HEK293 (cell line): ENCODE results near the gene C21orf58.

Source experiments
- CTCF ChIA-PET: fragments of 350-600 bp; formaldehyde crosslinking; extraction: SDS; loops from one replicate; lab custom pipeline; 2021; ENCODE audit warnings: antibody characterized with exemption; lab: Yijun Ruan, JAX
- POLR2A ChIA-PET: fragments of 300-600 bp; formaldehyde crosslinking; extraction: SDS; loops from one replicate; lab custom pipeline; 2020; ENCODE audit warnings: antibody characterized with exemption, inconsistent platforms; lab: Yijun Ruan, JAX
- H3K27ac ChIP-seq: fragments of 200-500 bp; sonication (Bioruptor generic); 2 replicates; pipeline ENCODE4 v1.5.1; 2014; ENCODE audit warnings: low read depth, low read length, control low read depth, inconsistent platforms; ENCODE audit errors: extremely low read depth
- H3K36me3 ChIP-seq, 2 experiments: fragments of 200-500 bp in 1 of 2; sonication (Bioruptor generic) in 1 of 2; 1 replicate in 1 of 2; 2 replicates in 1 of 2; pipeline ENCODE4 v1.5.1; 2014 to 2017; ENCODE audit warnings: inconsistent platforms in 2 of 2, low read length in 2 of 2; ENCODE audit not compliant: control insufficient read depth in 2 of 2, insufficient read depth in 1 of 2
- H3K4me1 ChIP-seq: fragments of 200-500 bp; sonication (Bioruptor generic); 2 replicates; pipeline ENCODE4 v1.5.1; 2014; ENCODE audit warnings: mild to moderate bottlenecking, low read length, inconsistent platforms; ENCODE audit not compliant: control insufficient read depth, insufficient read depth
- H3K4me3 ChIP-seq: 2 replicates; pipeline ENCODE4 v1.5.1; 2011; ENCODE audit warnings: low read depth, mild to moderate bottlenecking, control low read depth, low read length, moderate library complexity
- H3K9me3 ChIP-seq: fragments of 200-500 bp; sonication (Bioruptor generic); 2 replicates; pipeline ENCODE4 v1.5.1; 2014; ENCODE audit warnings: low read depth, low read length, inconsistent platforms; ENCODE audit not compliant: control insufficient read depth, insufficient read depth
- HOXD13 ChIP-seq: sonication (generic); formaldehyde crosslinking; IDR thresholded peaks from 2 replicates; pipeline ENCODE4 v1.8.0; 2022; ENCODE audit warnings: missing genetic modification reagents, borderline replicate concordance
- OVOL3 ChIP-seq: fragments of 450-650 bp; formaldehyde crosslinking; IDR thresholded peaks from 2 replicates; pipeline ENCODE4 v1.5.1; 2016; ENCODE audit warnings: missing biosample characterization, missing genetic modification characterization
- REPIN1 ChIP-seq: fragments of 450-650 bp; formaldehyde crosslinking; IDR thresholded peaks from 2 replicates; pipeline ENCODE4 v1.5.1; 2017; ENCODE audit warnings: missing biosample characterization, missing genetic modification characterization, low read depth
- WT1 ChIP-seq: fragments of 450-650 bp; formaldehyde crosslinking; IDR thresholded peaks from 2 replicates; pipeline ENCODE4 v1.5.1; 2016; ENCODE audit warnings: missing biosample characterization, missing genetic modification characterization
- ZBTB21 ChIP-seq: fragments of 450-650 bp; formaldehyde crosslinking; IDR thresholded peaks from 2 replicates; pipeline ENCODE4 v1.5.1; 2017; ENCODE audit warnings: missing biosample characterization, missing genetic modification characterization
- ZEB2 ChIP-seq: fragments of 450-650 bp; formaldehyde crosslinking; IDR thresholded peaks from 2 replicates; pipeline ENCODE4 v1.5.1; 2016; ENCODE audit warnings: missing biosample characterization, missing genetic modification characterization
- ZFHX2 ChIP-seq: fragments of 450-650 bp; formaldehyde crosslinking; conservative IDR thresholded peaks from 2 replicates; pipeline ENCODE4 v1.5.1; 2016; ENCODE audit warnings: missing biosample characterization, missing genetic modification characterization
- ZFP37 ChIP-seq: fragments of 450-650 bp; formaldehyde crosslinking; IDR thresholded peaks from 2 replicates; pipeline ENCODE4 v1.5.1; 2016; ENCODE audit warnings: missing biosample characterization, missing genetic modification characterization
- ZNF132 ChIP-seq: fragments of 450-650 bp; formaldehyde crosslinking; IDR thresholded peaks from 2 replicates; pipeline ENCODE4 v1.5.1; 2017; ENCODE audit warnings: missing biosample characterization, missing genetic modification characterization, borderline replicate concordance
- ZNF292 ChIP-seq: fragments of 450-650 bp; formaldehyde crosslinking; IDR thresholded peaks from 2 replicates; pipeline ENCODE4 v1.5.1; 2016; ENCODE audit warnings: low read depth, missing biosample characterization, missing genetic modification characterization, borderline replicate concordance
- ZNF366 ChIP-seq: fragments of 450-650 bp; formaldehyde crosslinking; conservative IDR thresholded peaks from 2 replicates; pipeline ENCODE4 v1.5.1; 2016; ENCODE audit warnings: missing biosample characterization, missing genetic modification characterization
- ZNF518A ChIP-seq: fragments of 450-650 bp; formaldehyde crosslinking; conservative IDR thresholded peaks from 2 replicates; pipeline ENCODE4 v1.5.1; 2016; ENCODE audit warnings: low read depth, missing biosample characterization, missing genetic modification characterization
- ZNF558 ChIP-seq: fragments of 450-650 bp; formaldehyde crosslinking; IDR thresholded peaks from 2 replicates; pipeline ENCODE4 v1.5.1; 2016; ENCODE audit warnings: missing biosample characterization, missing genetic modification characterization
- ZNF560 ChIP-seq: fragments of 450-650 bp; formaldehyde crosslinking; IDR thresholded peaks from 2 replicates; pipeline ENCODE4 v1.5.1; 2017; ENCODE audit warnings: missing biosample characterization, missing genetic modification characterization, borderline replicate concordance
- ZNF610 ChIP-seq: fragments of 450-650 bp; formaldehyde crosslinking; IDR thresholded peaks from 2 replicates; pipeline ENCODE4 v1.5.1; 2016; ENCODE audit warnings: missing biosample characterization, missing genetic modification characterization, borderline replicate concordance
- ZNF792 ChIP-seq: fragments of 450-650 bp; formaldehyde crosslinking; IDR thresholded peaks from 2 replicates; pipeline ENCODE4 v1.5.1; 2016; ENCODE audit warnings: missing biosample characterization, missing genetic modification characterization

Gene C21orf58

DNA sequence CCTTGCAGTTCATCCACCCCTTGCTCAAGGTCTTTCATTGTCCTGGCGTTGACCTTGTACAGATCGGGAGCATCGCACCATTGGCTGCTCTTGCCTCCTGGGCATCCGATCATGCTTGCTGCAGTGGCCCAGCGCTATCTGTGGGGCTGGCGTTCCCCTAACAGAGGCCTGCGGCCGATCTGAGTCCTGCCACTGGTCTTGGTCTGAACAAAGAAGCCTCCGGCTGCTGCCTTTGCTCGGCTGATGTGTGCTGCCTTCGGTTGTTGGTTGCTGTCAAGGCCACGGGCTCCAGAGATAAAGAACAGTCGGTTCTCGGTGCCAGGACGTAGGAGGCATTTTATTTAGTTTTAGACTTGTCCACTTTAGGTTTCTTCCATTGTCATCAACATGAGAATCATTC, 39.3 kb upstream of the C21orf58 start:
- ChIA-PET POLR2A (no interaction called here), CTCF (interaction anchor here (0.7 kb wide), 1 partner anchor 220 kb away, joined by 3 read pairs; no protein-coding TSS in a partner anchor)
- no peak overlapping the region for H3K27ac ChIP-seq
- peaks cover 51 to 81% of the 10 kb centered on the region in 2 experiments for H3K36me3 ChIP-seq
- H3K9me3 ChIP-seq, result no peaks in the 10 kb centered on the region
- no peak overlapping the region for H3K4me3 ChIP-seq
- TF ChIP-seq ZBTB21 (tag by site-specific recombination) (no peak), OVOL3 (tag by site-specific recombination) (no peak), ZNF518A (tag by site-specific recombination) (no peak), HOXD13 (CRISPR knock-in tag) (no peak), REPIN1 (tag by site-specific recombination) (no peak)
- no peaks in the 10 kb centered on the region for H3K4me1 ChIP-seq

DNA sequence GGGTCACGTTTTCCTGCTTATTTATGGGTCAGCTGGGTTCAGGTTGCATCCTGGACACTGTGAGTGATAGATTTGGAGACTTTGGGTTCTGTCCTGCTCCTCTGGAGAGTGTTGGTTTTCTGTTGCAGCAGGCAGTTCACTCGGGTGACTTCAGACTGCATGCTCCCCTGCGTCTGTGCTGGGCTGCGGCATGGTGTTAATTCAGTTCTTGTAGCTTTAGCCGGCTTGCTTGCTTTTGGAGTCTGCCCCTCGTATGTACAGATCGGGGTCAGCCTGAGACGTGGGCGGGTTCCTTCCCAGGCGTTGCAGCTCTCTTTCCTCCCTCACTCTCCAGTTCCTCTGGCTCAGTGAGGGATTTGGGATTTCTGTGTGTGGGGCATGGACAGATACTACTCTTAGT, 38.3 kb upstream of the C21orf58 start:
- no peaks in the 10 kb centered on the region for H3K9me3 ChIP-seq
- POLR2A ChIA-PET, result no interaction called here
- TF ChIP-seq ZNF560 (no peak), ZNF610 (tag by site-specific recombination) (no peak), ZFP37 (tag by site-specific recombination) (no peak), ZNF792 (tag by site-specific recombination) (no peak), ZNF558 (tag by site-specific recombination) (no peak)
- no peak overlapping the region for H3K27ac ChIP-seq
- peaks cover 42 to 81% of the 10 kb centered on the region in 2 experiments for H3K36me3 ChIP-seq
- no peak overlapping the region for H3K4me3 ChIP-seq
- CTCF ChIA-PET, result no interaction called here
- no peaks in the 10 kb centered on the region for H3K4me1 ChIP-seq

GRCh38 chr21:46361176-46361575, 37.5 kb upstream of the C21orf58 start:
- H3K36me3 ChIP-seq, result peaks cover 42 to 81% of the 10 kb centered on the region in 2 experiments
- H3K27ac ChIP-seq, result no peak overlapping the region
- no peak overlapping the region for H3K4me3 ChIP-seq
- TF ChIP-seq ZFHX2 (tag by site-specific recombination) (no peak), ZNF366 (tag by site-specific recombination) (no peak), ZEB2 (no peak), WT1 (tag by site-specific recombination) (no peak), ZNF132 (tag by site-specific recombination) (no peak), ZNF292 (tag by site-specific recombination) (no peak)
- TF ChIP-seq, all 188 proteins: peak for 0
- no peaks in the 10 kb centered on the region for H3K9me3 ChIP-seq
- ChIA-PET POLR2A (no interaction called here), CTCF (no interaction called here)
- H3K4me1 ChIP-seq, result no peaks in the 10 kb centered on the region
